HEK293 (cell line): ENCODE measurements around the gene P4HA3.

Source experiments
- CTCF ChIA-PET: fragments of 350-600 bp; formaldehyde crosslinking; extraction: SDS; loops from one replicate; lab custom pipeline; 2021; ENCODE audit warnings: antibody characterized with exemption; lab: Yijun Ruan, JAX
- POLR2A ChIA-PET: fragments of 300-600 bp; formaldehyde crosslinking; extraction: SDS; loops from one replicate; lab custom pipeline; 2020; ENCODE audit warnings: antibody characterized with exemption, inconsistent platforms; lab: Yijun Ruan, JAX
- H3K27ac ChIP-seq: fragments of 200-500 bp; sonication (Bioruptor generic); 2 replicates; pipeline ENCODE4 v1.5.1; 2014; ENCODE audit warnings: low read depth, low read length, control low read depth, inconsistent platforms; ENCODE audit errors: extremely low read depth
- H3K36me3 ChIP-seq, 2 experiments: fragments of 200-500 bp in 1 of 2; sonication (Bioruptor generic) in 1 of 2; 1 replicate in 1 of 2; 2 replicates in 1 of 2; pipeline ENCODE4 v1.5.1; 2014 to 2017; ENCODE audit warnings: inconsistent platforms in 2 of 2, low read length in 2 of 2; ENCODE audit not compliant: control insufficient read depth in 2 of 2, insufficient read depth in 1 of 2
- H3K4me1 ChIP-seq: fragments of 200-500 bp; sonication (Bioruptor generic); 2 replicates; pipeline ENCODE4 v1.5.1; 2014; ENCODE audit warnings: mild to moderate bottlenecking, low read length, inconsistent platforms; ENCODE audit not compliant: control insufficient read depth, insufficient read depth
- H3K4me3 ChIP-seq: 2 replicates; pipeline ENCODE4 v1.5.1; 2011; ENCODE audit warnings: low read depth, mild to moderate bottlenecking, control low read depth, low read length, moderate library complexity
- H3K9me3 ChIP-seq: fragments of 200-500 bp; sonication (Bioruptor generic); 2 replicates; pipeline ENCODE4 v1.5.1; 2014; ENCODE audit warnings: low read depth, low read length, inconsistent platforms; ENCODE audit not compliant: control insufficient read depth, insufficient read depth
- GLI4 ChIP-seq: fragments of 450-650 bp; formaldehyde crosslinking; IDR thresholded peaks from 2 replicates; pipeline ENCODE4 v1.5.1; 2016; ENCODE audit warnings: missing biosample characterization, missing genetic modification characterization
- KLF10 ChIP-seq: fragments of 450-650 bp; IDR thresholded peaks from 2 replicates; pipeline ENCODE4 v1.5.1; 2018; ENCODE audit warnings: missing biosample characterization, mild to moderate bottlenecking, missing genetic modification characterization
- OVOL3 ChIP-seq: fragments of 450-650 bp; formaldehyde crosslinking; IDR thresholded peaks from 2 replicates; pipeline ENCODE4 v1.5.1; 2016; ENCODE audit warnings: missing biosample characterization, missing genetic modification characterization
- PRDM1 ChIP-seq: fragments of 450-650 bp; formaldehyde crosslinking; IDR thresholded peaks from 2 replicates; pipeline ENCODE4; 2016; ENCODE audit warnings: missing biosample characterization, missing genetic modification characterization
- SETDB1 ChIP-seq: IDR thresholded peaks from one replicate; pipeline ENCODE4 v1.6.1; 2017; ENCODE audit warnings: mild to moderate bottlenecking, low read length, moderate library complexity, mixed read lengths; ENCODE audit not compliant: insufficient read length
- YY2 ChIP-seq: fragments of 450-650 bp; formaldehyde crosslinking; IDR thresholded peaks from 2 replicates; pipeline ENCODE4 v1.5.1; 2016; ENCODE audit warnings: missing biosample characterization, missing genetic modification characterization
- ZFHX2 ChIP-seq: fragments of 450-650 bp; formaldehyde crosslinking; conservative IDR thresholded peaks from 2 replicates; pipeline ENCODE4 v1.5.1; 2016; ENCODE audit warnings: missing biosample characterization, missing genetic modification characterization
- ZNF114 ChIP-seq: fragments of 450-650 bp; formaldehyde crosslinking; IDR thresholded peaks from 2 replicates; pipeline ENCODE4 v1.5.0; 2017; ENCODE audit warnings: missing biosample characterization, missing genetic modification characterization
- ZNF157 ChIP-seq: fragments of 450-650 bp; formaldehyde crosslinking; IDR thresholded peaks from 2 replicates; pipeline ENCODE4 v1.5.1; 2016; ENCODE audit warnings: missing biosample characterization, missing genetic modification characterization
- ZNF169 ChIP-seq: fragments of 450-650 bp; formaldehyde crosslinking; IDR thresholded peaks from 2 replicates; pipeline ENCODE4 v1.5.1; 2016; ENCODE audit warnings: missing biosample characterization, missing genetic modification characterization
- ZNF174 ChIP-seq: fragments of 450-650 bp; formaldehyde crosslinking; IDR thresholded peaks from 2 replicates; pipeline ENCODE4 v1.5.0; 2017; ENCODE audit warnings: missing biosample characterization, mild to moderate bottlenecking, missing genetic modification characterization
- ZNF292 ChIP-seq: fragments of 450-650 bp; formaldehyde crosslinking; IDR thresholded peaks from 2 replicates; pipeline ENCODE4 v1.5.1; 2016; ENCODE audit warnings: low read depth, missing biosample characterization, missing genetic modification characterization, borderline replicate concordance
- ZNF324 ChIP-seq: fragments of 450-650 bp; formaldehyde crosslinking; IDR thresholded peaks from 2 replicates; pipeline ENCODE4 v1.5.1; 2016; ENCODE audit warnings: missing biosample characterization, missing genetic modification characterization
- ZNF335 ChIP-seq: fragments of 450-650 bp; formaldehyde crosslinking; conservative IDR thresholded peaks from 2 replicates; pipeline ENCODE4 v1.5.1; 2016; ENCODE audit warnings: missing biosample characterization, missing genetic modification characterization
- ZNF423 ChIP-seq: fragments of 450-650 bp; formaldehyde crosslinking; IDR thresholded peaks from 2 replicates; pipeline ENCODE4 v1.5.1; 2016; ENCODE audit warnings: missing biosample characterization, missing genetic modification characterization
- ZNF514 ChIP-seq: fragments of 450-650 bp; formaldehyde crosslinking; IDR thresholded peaks from 2 replicates; pipeline ENCODE4 v1.5.1; 2016; ENCODE audit warnings: missing biosample characterization, missing genetic modification characterization
- ZNF555 ChIP-seq: fragments of 450-650 bp; formaldehyde crosslinking; conservative IDR thresholded peaks from 2 replicates; pipeline ENCODE4 v1.5.1; 2017; ENCODE audit warnings: missing biosample characterization, mild to moderate bottlenecking, missing genetic modification characterization, inconsistent platforms
- ZNF560 ChIP-seq: fragments of 450-650 bp; formaldehyde crosslinking; IDR thresholded peaks from 2 replicates; pipeline ENCODE4 v1.5.1; 2017; ENCODE audit warnings: missing biosample characterization, missing genetic modification characterization, borderline replicate concordance
- ZNF621 ChIP-seq: fragments of 450-650 bp; formaldehyde crosslinking; IDR thresholded peaks from 2 replicates; pipeline ENCODE4 v1.5.1; 2017; ENCODE audit warnings: missing biosample characterization, missing genetic modification characterization
- ZNF654 ChIP-seq: fragments of 450-650 bp; formaldehyde crosslinking; IDR thresholded peaks from 2 replicates; pipeline ENCODE4 v1.5.1; 2016; ENCODE audit warnings: low read depth, missing biosample characterization, missing genetic modification characterization
- ZNF670 ChIP-seq: fragments of 450-650 bp; formaldehyde crosslinking; IDR thresholded peaks from 2 replicates; pipeline ENCODE4 v1.5.1; 2016; ENCODE audit warnings: missing biosample characterization, missing genetic modification characterization, low read depth
- TF ChIP-seq, protein P1 (sequence below): fragments of 450-650 bp; formaldehyde crosslinking; IDR thresholded peaks from 2 replicates; pipeline ENCODE4 v1.5.1; 2017; ENCODE audit warnings: missing biosample characterization, mild to moderate bottlenecking, missing genetic modification characterization, moderate library complexity
- TF ChIP-seq, protein P2 (sequence below): fragments of 450-650 bp; formaldehyde crosslinking; IDR thresholded peaks from 2 replicates; pipeline ENCODE4 v1.5.1; 2017; ENCODE audit warnings: missing biosample characterization, missing genetic modification characterization
- TF ChIP-seq, protein P3 (sequence below): sonication (generic); formaldehyde crosslinking; IDR thresholded peaks from 2 replicates; pipeline ENCODE4 v1.8.1; 2022; ENCODE audit warnings: mild to moderate bottlenecking, moderate library complexity, missing genetic modification reagents

P4HA3 gene

DNA sequence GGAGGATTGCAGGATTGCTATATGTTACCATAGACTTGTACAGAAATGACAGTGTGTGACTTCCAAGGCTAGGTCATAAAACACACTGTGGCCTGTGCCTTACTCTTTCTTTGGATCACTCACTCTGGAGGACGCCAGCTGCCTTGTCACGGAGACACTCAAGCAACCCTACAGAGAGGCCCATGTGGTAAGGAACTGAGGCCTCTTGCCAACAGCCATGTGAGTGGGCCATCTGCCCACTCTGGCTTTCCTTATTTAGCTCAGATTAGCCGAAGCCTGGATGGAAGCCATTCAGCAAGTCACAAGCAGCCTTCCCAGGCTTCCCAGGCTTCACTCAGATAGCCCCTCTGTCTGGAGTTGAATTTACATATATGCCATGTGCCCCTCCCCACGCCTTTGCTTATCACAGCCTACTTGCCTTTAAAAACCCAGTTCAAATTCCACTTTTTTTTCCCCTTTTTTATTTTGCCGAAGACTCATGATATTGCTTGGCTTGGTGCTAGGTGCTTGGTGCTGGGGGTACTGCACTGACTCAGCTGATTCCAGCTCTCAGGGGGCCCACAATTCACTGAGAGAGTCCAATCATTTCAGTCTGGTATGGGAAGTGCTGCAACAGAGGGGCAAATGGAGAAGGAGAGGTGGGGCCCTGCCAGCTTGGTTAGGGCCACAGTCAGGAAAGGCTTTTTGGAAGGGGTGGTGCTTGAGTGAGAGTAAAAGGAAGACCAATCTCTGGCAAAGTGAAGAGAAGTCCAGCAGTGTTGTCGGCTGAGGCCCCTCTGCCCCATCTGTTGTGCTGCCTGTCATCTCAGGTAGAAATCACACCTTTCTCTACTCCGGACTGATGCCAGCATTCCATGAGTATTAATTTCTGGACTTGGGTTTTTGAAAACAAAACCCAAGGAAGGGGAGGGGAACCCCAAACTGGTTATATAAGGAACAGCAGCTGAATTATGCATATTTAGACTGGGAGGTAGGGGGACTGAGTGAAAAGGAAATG lies 14.5 kb upstream of the P4HA3 start:
- POLR2A ChIA-PET, result no interaction called here
- no peaks in the 10 kb centered on the region for H3K9me3 ChIP-seq
- TF ChIP-seq ZNF114 (tag by site-specific recombination) (no peak), ZFHX2 (tag by site-specific recombination) (peak; percentile 59), GLI4 (no peak)
- H3K27ac ChIP-seq, result no peak overlapping the region
- H3K36me3 ChIP-seq, result no peaks in the 10 kb centered on the region
- no peaks in the 10 kb centered on the region for H3K4me1 ChIP-seq
- CTCF ChIA-PET, result interaction anchor here (0.6 to 0.8 kb wide), 4 partner anchors 10 to 352 kb away, joined by 3 to 4 read pairs (median 3); no protein-coding TSS in a partner anchor
- H3K4me3 ChIP-seq, result no peak overlapping the region

DNA sequence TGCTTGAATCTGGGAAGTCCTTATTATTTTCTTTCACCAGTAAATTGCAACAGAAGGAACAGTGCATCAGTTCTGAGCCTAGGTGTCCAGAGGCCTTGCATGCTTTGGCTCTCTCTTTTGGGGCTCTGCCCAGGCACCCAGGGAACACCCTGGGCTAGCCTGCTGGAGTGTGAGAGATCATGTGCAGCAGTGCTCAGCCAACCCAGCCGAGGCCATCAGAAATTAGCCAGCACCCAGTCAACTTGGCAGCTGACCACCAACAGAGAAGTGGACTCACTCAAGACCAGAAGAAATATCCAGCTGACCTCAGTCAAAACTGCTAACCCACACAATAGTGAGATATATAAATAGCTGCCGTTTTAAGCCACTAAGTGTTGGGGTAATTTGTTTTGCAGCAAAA lies 11.2 kb upstream of the P4HA3 start:
- POLR2A ChIA-PET, result no interaction called here
- no peak overlapping the region for H3K27ac ChIP-seq
- H3K36me3 ChIP-seq, result no peaks in the 10 kb centered on the region
- H3K4me3 ChIP-seq, result no peak overlapping the region
- no peaks in the 10 kb centered on the region for H3K9me3 ChIP-seq
- H3K4me1 ChIP-seq, result no peaks in the 10 kb centered on the region
- CTCF ChIA-PET, result interaction anchor here (0.9 to 1.8 kb wide), 6 partner anchors 9 to 127 kb away, joined by 4 to 7 read pairs (median 6); no protein-coding TSS in a partner anchor
- no peak for TF ChIP-seq SETDB1
- TF ChIP-seq ZNF157, result no peak
- TF ChIP-seq ZNF292 (tag by site-specific recombination), result no peak
- TF ChIP-seq, protein P1, sequence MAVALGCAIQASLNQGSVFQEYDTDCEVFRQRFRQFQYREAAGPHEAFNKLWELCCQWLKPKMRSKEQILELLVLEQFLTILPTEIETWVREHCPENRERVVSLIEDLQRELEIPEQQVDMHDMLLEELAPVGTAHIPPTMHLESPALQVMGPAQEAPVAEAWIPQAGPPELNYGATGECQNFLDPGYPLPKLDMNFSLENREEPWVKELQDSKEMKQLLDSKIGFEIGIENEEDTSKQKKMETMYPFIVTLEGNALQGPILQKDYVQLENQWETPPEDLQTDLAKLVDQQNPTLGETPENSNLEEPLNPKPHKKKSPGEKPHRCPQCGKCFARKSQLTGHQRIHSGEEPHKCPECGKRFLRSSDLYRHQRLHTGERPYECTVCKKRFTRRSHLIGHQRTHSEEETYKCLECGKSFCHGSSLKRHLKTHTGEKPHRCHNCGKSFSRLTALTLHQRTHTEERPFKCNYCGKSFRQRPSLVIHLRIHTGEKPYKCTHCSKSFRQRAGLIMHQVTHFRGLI, result no peak
- TF ChIP-seq ZNF621, result no peak
- no peak for TF ChIP-seq ZNF324
- no peak for TF ChIP-seq ZNF560
- no peak for TF ChIP-seq OVOL3 (tag by site-specific recombination)

DNA sequence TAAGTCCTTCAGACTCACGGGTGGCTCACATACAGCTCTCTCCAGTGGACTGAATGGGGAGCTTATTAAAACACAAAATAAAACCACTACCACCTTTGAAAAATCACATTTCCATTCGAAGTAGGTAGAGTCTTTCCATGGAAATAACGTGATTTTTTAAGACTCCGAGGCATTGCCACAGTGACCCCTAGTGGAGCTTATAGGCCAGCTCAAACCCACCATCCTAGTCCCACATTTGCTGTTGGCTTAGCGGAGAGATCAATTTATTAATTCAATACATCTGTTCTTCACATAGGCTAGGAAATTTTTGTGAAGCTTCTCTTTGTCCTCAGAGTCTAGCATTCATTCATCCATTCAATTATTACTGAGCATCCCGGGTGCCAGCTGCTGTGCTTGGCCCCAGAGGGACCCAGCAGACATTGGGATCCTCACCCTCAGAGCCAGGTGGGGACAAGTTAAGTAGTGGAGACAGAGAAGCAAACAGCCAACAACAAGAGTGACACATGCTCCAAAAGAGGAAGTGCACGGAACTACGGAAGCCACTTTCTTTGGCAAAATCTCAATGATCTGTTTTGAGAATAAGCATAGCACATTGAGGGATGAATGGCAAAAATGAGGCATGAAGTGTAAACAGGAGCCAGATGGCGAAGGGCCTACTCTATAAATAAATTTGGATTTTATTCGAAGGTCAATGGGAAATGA lies 10.2 kb upstream of the P4HA3 start:
- ChIA-PET POLR2A (no interaction called here), CTCF (interaction anchor here (0.6 to 1.8 kb wide), 28 partner anchors 8 to 355 kb away, joined by 3 to 9 read pairs (median 3); no protein-coding TSS in a partner anchor)
- TF ChIP-seq ZNF654 (tag by site-specific recombination) (0 out of 2 replicates have a peak, but pooled peaks have one; percentile 17), ZNF514 (tag by site-specific recombination) (no peak), ZNF335 (tag by site-specific recombination) (no peak)
- H3K9me3 ChIP-seq, result no peaks in the 10 kb centered on the region
- H3K4me1 ChIP-seq, result no peaks in the 10 kb centered on the region
- no peaks in the 10 kb centered on the region for H3K36me3 ChIP-seq
- no peak overlapping the region for H3K27ac ChIP-seq
- H3K4me3 ChIP-seq, result no peak overlapping the region

DNA sequence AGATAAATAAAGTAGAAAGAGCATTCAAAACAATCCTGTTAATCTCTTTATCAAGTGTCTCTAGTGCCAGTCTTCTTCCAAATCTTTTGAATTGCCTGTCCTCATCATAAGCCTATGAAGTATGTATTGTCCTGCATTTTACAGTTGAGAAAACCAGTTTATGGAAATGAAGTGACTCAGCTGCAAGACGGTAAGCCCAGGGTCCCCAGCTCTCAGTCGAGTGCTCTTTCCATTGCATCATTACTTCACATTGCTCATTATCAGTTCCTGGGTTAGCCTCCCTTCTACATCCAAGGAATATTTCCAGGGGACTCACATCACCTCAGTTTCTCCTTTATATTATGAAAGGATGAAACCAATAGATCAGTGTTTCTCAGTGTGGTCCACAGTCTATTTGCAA lies 9.1 kb upstream of the P4HA3 start:
- no peaks in the 10 kb centered on the region for H3K4me1 ChIP-seq
- POLR2A ChIA-PET, result interaction anchor here (0.6 kb wide), 1 partner anchor 190 kb away, joined by 5 read pairs; no protein-coding TSS in a partner anchor
- no peak overlapping the region for H3K27ac ChIP-seq
- H3K9me3 ChIP-seq, result no peaks in the 10 kb centered on the region
- CTCF ChIA-PET, result interaction anchor here (0.8 to 1.5 kb wide), 6 partner anchors 8 to 354 kb away, joined by 3 to 9 read pairs (median 6); no protein-coding TSS in a partner anchor
- H3K4me3 ChIP-seq, result no peak overlapping the region
- H3K36me3 ChIP-seq, result no peaks in the 10 kb centered on the region
- no peak for TF ChIP-seq ZNF169 (tag by site-specific recombination)
- TF ChIP-seq ZNF174, result no peak
- TF ChIP-seq PRDM1 (tag by site-specific recombination), result no peak
- no peak for TF ChIP-seq ZNF555 (tag by site-specific recombination)
- TF ChIP-seq ZNF423 (tag by site-specific recombination), result no peak
- no peak for TF ChIP-seq ZNF114 (tag by site-specific recombination)
- TF ChIP-seq YY2, result no peak
- TF ChIP-seq, protein P2, sequence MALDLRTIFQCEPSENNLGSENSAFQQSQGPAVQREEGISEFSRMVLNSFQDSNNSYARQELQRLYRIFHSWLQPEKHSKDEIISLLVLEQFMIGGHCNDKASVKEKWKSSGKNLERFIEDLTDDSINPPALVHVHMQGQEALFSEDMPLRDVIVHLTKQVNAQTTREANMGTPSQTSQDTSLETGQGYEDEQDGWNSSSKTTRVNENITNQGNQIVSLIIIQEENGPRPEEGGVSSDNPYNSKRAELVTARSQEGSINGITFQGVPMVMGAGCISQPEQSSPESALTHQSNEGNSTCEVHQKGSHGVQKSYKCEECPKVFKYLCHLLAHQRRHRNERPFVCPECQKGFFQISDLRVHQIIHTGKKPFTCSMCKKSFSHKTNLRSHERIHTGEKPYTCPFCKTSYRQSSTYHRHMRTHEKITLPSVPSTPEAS (tag by site-specific recombination), result no peak
- TF ChIP-seq, protein P3, sequence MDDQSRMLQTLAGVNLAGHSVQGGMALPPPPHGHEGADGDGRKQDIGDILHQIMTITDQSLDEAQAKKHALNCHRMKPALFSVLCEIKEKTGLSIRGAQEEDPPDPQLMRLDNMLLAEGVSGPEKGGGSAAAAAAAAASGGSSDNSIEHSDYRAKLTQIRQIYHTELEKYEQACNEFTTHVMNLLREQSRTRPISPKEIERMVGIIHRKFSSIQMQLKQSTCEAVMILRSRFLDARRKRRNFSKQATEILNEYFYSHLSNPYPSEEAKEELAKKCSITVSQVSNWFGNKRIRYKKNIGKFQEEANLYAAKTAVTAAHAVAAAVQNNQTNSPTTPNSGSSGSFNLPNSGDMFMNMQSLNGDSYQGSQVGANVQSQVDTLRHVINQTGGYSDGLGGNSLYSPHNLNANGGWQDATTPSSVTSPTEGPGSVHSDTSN, result no peak
- no peak for TF ChIP-seq KLF10 (tag by site-specific recombination)
- TF ChIP-seq ZNF670 (tag by site-specific recombination), result no peak
